ENCODE data around the gene DHX58.
A peak's percentile ranks its signal among the peaks of the same experiment; 100 is the strongest.

DHX58 gene

DNA sequence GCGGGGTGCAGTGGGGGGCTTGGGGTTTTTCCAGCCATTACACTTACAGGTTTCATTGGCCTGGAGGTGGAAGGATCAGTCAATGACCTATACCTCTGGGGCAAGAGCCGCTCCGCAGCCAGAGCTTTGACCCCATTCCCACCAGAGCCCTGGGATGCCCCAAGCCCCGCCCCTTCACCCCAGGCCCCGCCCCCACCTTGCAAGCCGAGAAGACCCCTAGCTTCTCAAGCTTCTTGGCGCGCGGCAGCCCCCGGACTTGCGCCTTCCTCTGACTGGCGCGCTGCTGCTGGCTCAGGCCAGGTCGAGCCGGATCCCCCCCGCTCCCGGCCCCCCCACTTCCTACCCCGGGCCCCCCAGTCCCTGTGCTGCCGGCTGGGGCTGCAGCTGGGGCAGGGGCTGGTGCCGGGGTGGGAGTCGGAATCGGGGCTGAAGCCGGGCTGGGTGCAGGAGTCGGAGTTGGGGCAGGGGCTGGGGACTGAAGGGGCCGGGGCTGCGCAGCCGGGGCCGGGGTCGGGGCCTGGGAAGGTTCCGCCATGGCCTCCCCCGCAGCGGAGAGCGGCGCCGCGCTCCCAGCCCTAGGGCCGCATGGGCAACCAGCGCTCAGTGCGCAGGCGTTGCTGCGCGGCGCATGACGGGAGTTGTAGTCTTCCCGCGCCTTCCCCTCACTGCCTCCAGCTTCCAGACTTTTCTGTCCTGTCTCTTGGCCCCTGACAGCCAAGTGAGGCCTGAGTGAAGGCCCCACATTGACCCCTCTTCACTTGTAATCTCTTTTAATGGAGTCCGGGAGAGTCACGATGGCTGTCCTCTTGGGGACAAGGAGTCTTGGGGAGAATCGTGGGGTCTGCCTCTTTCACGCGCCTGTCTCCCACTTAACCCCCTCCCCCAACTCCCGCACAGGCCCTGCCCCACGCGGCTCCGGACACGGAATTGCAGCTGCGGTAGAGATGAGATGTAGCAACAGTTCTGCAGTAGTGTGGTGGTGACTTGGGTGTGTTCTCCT, 8.6 kb upstream of the DHX58 start, which contains the start of gene KAT2A:
TSS of gene KAT2A (minus strand) at position 598 of the 1,000 bp plus-strand sequence. CDS start at position 535, 63 bp downstream.
- peak within 1 kb of the TSS; percentile 81 for H3K27ac Mint-ChIP-seq
- ATAC-seq (peak; percentile 88), DNase-seq (peak; percentile 83)
- peaks cover 19% of the 10 kb centered on the region for H3K36me3 Mint-ChIP-seq (ENCODE audit: low read depth)
- H3K4me3 Mint-ChIP-seq = peak within 1 kb of the TSS; percentile 70
- peaks cover 35% of the 10 kb centered on the region for H3K4me1 Mint-ChIP-seq
- no peaks in the 10 kb centered on the region for H3K27me3 Mint-ChIP-seq
- no peaks in the 10 kb centered on the region for H3K9me3 Mint-ChIP-seq

DNA sequence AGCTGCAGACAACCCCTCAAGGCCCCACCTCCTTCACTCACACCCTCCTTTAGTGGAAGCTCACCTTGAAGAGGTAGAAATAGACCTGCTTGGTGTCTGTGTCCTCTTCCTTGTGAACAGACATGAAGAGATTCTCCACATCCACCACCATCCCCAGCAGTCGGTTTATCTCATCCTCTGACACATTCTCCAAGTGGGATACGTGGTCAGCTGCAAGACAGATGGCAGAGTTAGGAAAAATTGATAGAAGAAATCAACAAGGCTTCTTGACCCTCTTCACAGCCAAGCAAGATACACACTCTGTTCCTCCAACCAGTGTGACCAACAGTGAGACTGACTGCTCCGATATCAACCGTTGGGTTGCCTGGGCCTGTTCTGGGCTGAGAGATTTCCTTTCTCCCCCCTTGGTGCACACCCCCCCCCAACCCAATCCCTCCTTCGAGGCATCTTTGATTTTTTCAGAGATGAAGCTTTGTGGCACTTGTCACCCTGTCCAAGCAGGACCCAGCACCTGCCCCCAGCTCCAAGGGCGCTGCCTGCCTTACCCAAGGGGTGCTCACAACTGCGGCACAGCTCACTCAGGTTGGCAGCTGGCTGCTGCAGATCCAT, 7.8 kb upstream of the DHX58 start:
- Mint-ChIP-seq H3K36me3 (ENCODE audit: low read depth) (peaks cover 23% of the 10 kb centered on the region), H3K9me3 (no peaks in the 10 kb centered on the region), H3K4me1 (peaks cover 37% of the 10 kb centered on the region), H3K4me3 (peak overlapping the region; percentile 70), H3K27ac (no peak overlapping the region), H3K27me3 (no peaks in the 10 kb centered on the region)
- ATAC-seq (peak; percentile 1), DNase-seq (no peak)

DNA sequence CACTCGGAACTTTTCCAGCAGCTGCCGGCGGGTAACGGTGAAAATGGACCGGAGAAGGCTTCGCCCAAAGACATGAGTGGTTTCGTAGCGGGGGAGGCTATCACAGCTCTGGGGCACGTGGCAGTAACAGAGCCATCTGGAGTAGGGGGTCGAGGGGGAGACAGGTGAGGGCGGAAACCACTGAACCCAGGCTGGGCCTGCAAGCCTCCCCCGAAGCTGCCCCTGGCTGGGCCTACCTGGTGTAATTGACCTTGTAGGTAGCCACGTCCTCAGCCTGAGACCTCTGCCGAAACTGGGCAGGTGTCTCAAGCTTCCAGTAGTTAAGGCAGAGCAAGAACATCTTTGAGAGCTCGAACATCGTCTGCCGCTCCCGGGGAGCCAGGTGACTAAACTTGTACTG, 6.8 kb upstream of the DHX58 start:
- no peak overlapping the region for H3K4me3 Mint-ChIP-seq
- peaks cover 37% of the 10 kb centered on the region for H3K4me1 Mint-ChIP-seq
- H3K9me3 Mint-ChIP-seq = no peaks in the 10 kb centered on the region
- no peaks in the 10 kb centered on the region for H3K27me3 Mint-ChIP-seq
- ATAC-seq (no peak), DNase-seq (no peak)
- H3K36me3 Mint-ChIP-seq (ENCODE audit: low read depth) = peaks cover 19% of the 10 kb centered on the region
- H3K27ac Mint-ChIP-seq = no peak overlapping the region

DNA sequence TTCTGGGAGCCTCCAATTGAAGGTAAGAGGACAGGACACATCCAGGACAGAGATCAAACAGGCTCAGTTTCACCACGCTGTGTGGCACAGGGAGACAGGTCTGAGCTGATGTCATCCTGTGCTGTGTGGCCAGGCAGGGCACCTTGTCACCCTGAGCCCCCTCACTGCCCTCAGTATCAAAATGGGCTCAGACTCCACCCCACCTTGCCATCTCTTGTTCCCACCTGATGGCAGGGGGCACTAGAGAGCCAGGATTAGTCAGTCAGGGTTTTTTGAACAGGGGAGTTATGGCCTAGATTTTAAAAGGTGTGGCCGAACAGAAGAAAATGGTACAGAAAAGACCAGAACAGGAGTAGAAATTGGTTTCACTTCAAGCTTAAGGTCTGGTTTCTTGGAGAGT, 6.0 kb upstream of the DHX58 start:
- Mint-ChIP-seq H3K9me3 (no peaks in the 10 kb centered on the region), H3K27me3 (no peaks in the 10 kb centered on the region), H3K4me1 (peaks cover 37% of the 10 kb centered on the region), H3K4me3 (peak overlapping the region; percentile 53), H3K27ac (peak overlapping the region; percentile 68), H3K36me3 (ENCODE audit: low read depth) (peaks cover 19% of the 10 kb centered on the region)
- DNase-seq (peak; percentile 64), ATAC-seq (peak; percentile 16)

DNA sequence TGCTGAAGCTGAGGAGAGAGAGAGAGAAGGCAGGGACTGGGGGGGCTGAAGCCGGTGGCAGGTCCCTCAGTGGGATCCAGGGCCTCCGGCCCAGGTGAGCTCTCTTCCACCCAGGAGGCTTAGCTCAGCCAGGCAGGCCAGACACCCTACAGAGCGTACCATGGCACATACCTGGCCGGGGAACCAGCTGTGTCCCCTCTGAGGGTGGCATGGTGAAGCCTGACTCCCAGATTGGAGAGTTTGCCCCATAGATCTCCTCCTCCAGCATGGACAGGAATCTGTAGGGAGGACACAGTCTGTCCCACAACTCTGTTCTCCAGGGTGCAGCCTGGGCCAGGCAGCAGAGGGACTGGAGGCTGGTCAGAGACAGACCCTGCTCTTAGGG, 5.6 kb upstream of the DHX58 start:
- no peak for DNase-seq
- no peaks in the 10 kb centered on the region for H3K9me3 Mint-ChIP-seq
- H3K36me3 Mint-ChIP-seq (ENCODE audit: low read depth) = peaks cover 19% of the 10 kb centered on the region
- peaks cover 37% of the 10 kb centered on the region for H3K4me1 Mint-ChIP-seq
- H3K27me3 Mint-ChIP-seq = no peaks in the 10 kb centered on the region
- no peak for ATAC-seq
- H3K27ac Mint-ChIP-seq = no peak overlapping the region
- no peak overlapping the region for H3K4me3 Mint-ChIP-seq

DNA sequence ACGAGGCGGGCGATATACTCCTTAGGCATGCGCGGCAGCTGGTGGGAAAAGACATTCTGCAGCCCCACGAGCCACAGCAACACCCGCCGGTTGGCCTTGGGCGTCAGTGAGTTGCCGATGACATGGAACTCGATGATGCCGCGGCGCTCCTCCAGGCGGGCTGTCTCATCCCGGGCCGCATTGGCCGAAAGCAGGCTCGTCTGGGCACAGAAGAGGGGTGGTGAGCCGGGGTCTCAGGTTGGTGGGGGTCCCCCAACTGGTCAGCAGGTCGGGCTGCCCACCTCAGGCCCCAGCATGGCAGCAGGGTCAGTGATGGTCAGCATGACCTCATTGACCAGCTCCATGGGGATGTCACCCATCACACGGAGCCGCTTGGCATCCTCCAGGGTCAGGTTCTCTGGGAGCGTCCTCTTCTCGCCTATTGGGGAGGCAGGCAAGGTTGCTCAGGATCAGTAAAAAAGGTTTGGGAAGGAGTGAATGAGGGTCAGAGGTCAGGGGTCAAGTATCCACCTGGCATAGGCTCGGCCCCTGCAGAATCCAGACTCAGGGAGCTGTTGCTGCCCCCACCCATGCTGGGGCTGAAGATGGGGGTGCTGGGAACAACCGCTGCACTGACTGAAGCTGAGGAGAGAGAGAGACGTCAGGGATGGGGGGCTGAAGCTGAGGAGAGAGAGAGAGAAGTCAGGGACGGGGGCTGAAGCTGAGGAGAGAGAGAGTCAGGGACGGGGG, 5.0 kb upstream of the DHX58 start:
- peaks cover 19% of the 10 kb centered on the region for H3K36me3 Mint-ChIP-seq (ENCODE audit: low read depth)
- DNase-seq (no peak), ATAC-seq (no peak)
- H3K4me3 Mint-ChIP-seq = no peak overlapping the region
- H3K9me3 Mint-ChIP-seq = no peaks in the 10 kb centered on the region
- H3K27me3 Mint-ChIP-seq = no peaks in the 10 kb centered on the region
- no peak overlapping the region for H3K27ac Mint-ChIP-seq
- peaks cover 41% of the 10 kb centered on the region for H3K4me1 Mint-ChIP-seq

DNA sequence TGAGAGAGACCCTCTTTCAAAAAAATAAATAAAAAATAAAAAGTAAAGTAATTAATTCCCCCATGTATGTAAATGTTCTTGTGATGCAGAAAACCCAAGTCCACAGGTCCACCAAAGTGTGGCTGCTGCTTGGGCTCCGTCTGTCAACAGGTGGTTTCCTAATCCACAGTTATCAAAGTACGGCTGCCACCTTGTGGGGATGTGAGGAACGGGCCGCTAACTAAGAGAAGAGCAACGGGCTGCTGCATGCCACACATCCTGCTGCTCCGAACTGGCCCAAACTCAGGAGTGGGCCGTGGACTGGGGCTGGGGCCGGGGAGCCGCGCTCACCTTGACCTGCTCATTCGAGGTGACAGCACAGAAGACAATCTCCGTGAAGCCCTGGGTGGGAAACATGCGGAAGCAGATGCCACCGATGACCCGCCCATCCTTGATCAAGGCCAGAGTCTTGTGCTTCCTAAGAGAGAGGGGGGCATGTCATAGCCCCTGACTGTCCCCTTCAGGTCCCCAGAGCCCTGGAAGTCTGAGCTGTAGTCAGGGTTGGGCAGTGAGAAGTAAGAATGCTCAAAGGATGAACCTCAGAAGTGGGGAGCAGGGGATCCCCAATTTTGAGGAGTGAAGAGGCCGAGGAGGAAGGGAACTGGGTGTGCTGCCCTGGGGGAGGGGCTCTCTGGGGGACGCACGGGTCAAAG, 4.3 kb upstream of the DHX58 start:
- ATAC-seq = no peak
- no peaks in the 10 kb centered on the region for H3K9me3 Mint-ChIP-seq
- no peak overlapping the region for H3K4me3 Mint-ChIP-seq
- peaks cover 19% of the 10 kb centered on the region for H3K36me3 Mint-ChIP-seq (ENCODE audit: low read depth)
- H3K4me1 Mint-ChIP-seq = peaks cover 46% of the 10 kb centered on the region
- H3K27ac Mint-ChIP-seq = no peak overlapping the region
- peak; percentile 79 for DNase-seq
- H3K27me3 Mint-ChIP-seq = no peaks in the 10 kb centered on the region

DNA sequence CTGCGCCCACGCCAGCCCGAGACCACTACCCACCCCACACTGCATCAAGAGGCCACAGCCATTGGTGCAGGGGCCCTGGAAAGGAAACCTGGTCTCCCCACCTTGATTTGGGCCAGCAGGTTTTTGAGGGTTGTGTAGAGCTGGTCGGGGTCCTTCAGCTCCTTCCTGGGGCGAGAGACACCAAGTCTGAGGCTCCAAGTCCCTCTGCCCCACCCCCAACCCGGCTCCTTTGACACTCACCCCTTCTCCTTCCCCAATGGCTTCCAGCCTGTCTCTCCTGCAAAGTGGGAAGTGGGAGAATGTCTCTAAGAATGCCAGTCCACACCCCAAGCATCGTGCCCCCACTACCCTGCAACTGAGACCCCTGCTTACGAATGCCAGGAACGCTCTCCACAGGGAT, 1.6 kb upstream of the DHX58 start:
- H3K9me3 Mint-ChIP-seq = no peaks in the 10 kb centered on the region
- ATAC-seq (no peak), DNase-seq (no peak)
- H3K4me3 Mint-ChIP-seq = no peak overlapping the region
- no peaks in the 10 kb centered on the region for H3K27me3 Mint-ChIP-seq
- no peak overlapping the region for H3K27ac Mint-ChIP-seq
- H3K4me1 Mint-ChIP-seq = peaks cover 41% of the 10 kb centered on the region
- H3K36me3 Mint-ChIP-seq (ENCODE audit: low read depth) = peaks cover 19% of the 10 kb centered on the region

DNA sequence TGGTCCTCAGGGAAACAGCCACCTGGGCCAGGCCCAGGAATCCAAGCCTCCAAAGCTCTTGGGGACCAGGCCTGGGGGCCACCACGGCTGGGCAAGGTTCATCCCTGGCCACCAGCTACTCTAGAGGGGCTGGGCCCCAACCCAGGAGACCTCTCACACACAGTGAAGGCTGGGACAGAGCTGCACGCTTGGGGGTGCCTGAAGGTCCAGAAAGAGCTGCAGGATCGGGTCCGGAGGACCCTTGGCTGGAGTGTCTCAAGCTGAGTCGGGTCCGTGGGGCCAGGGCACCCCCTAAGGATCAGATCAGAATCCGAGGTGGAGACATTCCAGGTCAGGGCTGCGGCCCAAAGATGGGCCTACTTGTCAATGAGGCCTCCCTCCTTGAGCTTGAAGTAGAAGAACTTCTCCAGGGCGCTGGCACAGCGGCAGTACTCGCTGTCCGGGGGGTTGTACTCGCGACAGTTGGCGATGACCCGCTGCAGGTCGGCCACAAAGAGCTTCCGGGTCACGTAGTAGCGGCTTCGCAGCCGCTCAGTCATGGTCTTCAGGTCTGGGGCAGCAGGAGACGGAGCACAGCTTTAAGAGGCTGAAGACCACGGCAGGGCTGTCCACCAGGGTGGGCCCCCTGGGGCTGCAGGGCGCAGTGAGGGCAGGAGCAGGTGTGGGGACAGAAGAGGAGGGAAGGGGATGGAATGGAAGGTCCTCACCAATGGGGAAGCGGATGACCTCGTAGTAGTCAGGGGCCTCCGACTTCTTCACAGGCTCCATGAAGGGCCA, 967 bp upstream of the DHX58 start:
- ATAC-seq (no peak), DNase-seq (no peak)
- H3K4me1 Mint-ChIP-seq = peaks cover 35% of the 10 kb centered on the region
- no peaks in the 10 kb centered on the region for H3K27me3 Mint-ChIP-seq
- peaks cover 16% of the 10 kb centered on the region for H3K36me3 Mint-ChIP-seq (ENCODE audit: low read depth)
- H3K27ac Mint-ChIP-seq = no peak overlapping the region
- no peaks in the 10 kb centered on the region for H3K9me3 Mint-ChIP-seq
- peak overlapping the region; percentile 85 for H3K4me3 Mint-ChIP-seq

DNA sequence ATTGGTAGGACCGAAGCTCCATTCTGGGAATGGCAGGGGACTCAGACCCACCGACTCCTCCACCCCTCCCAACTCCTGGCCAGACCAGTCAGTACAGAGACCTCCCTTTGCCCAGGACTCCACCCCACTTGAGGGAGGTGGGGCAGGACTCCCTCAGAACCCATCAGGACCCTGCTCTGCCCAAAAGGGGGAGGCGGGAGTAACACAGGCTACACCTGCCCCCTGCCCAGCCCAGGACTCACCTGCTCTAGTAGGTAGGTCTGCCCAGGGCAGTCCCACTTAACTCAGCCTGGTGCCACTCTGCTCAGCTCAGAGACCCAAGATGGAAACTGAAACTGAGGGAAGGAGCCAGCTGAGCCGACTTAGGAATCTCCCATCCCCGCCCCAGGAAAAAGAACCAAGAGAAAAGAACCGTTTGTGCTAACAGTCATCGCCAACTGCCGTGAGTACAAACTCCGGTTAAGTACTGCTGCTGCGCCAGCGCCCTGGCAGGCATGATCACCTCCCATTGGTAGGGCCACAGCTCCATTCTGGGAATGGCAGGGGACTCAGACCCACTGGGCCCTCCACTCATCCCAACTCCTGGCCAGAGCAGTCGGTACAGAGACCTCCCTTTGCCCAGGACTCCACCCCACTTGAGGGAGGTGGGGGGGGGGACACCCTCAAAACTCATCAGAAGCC, 503 bp downstream of the DHX58 start:
- H3K4me1 Mint-ChIP-seq = peaks cover 41% of the 10 kb centered on the region
- no peaks in the 10 kb centered on the region for H3K9me3 Mint-ChIP-seq
- H3K4me3 Mint-ChIP-seq = peak overlapping the region; percentile 85
- peak; percentile 26 for DNase-seq
- ATAC-seq = no peak
- H3K27ac Mint-ChIP-seq = peak overlapping the region; percentile 98
- H3K27me3 Mint-ChIP-seq = no peaks in the 10 kb centered on the region
- H3K36me3 Mint-ChIP-seq (ENCODE audit: low read depth) = peaks cover 11% of the 10 kb centered on the region

DNA sequence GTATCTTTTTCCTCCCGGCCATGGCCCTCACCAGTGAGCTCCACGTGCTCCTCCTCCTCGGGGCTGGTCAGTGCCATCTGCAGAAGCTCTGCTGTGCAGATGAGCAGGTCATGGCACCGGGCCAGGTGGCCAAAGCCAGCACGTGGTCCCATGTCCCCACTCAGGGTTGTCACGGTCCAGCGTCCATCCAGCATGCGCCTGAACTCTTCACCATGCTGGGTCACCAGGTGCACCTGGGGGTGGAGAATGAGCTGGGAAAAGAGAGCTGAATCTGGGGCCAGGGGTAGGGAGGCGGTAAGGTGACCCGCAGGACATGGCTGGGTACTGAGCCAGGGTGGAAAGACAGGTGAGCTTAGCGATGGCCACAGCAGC, 1.3 kb downstream of the DHX58 start:
- Mint-ChIP-seq H3K4me3 (no peak overlapping the region), H3K27ac (no peak overlapping the region), H3K27me3 (no peaks in the 10 kb centered on the region), H3K36me3 (ENCODE audit: low read depth) (peaks cover 6% of the 10 kb centered on the region), H3K9me3 (no peaks in the 10 kb centered on the region), H3K4me1 (peaks cover 34% of the 10 kb centered on the region)
- ATAC-seq = no peak
- DNase-seq = no peak

DNA sequence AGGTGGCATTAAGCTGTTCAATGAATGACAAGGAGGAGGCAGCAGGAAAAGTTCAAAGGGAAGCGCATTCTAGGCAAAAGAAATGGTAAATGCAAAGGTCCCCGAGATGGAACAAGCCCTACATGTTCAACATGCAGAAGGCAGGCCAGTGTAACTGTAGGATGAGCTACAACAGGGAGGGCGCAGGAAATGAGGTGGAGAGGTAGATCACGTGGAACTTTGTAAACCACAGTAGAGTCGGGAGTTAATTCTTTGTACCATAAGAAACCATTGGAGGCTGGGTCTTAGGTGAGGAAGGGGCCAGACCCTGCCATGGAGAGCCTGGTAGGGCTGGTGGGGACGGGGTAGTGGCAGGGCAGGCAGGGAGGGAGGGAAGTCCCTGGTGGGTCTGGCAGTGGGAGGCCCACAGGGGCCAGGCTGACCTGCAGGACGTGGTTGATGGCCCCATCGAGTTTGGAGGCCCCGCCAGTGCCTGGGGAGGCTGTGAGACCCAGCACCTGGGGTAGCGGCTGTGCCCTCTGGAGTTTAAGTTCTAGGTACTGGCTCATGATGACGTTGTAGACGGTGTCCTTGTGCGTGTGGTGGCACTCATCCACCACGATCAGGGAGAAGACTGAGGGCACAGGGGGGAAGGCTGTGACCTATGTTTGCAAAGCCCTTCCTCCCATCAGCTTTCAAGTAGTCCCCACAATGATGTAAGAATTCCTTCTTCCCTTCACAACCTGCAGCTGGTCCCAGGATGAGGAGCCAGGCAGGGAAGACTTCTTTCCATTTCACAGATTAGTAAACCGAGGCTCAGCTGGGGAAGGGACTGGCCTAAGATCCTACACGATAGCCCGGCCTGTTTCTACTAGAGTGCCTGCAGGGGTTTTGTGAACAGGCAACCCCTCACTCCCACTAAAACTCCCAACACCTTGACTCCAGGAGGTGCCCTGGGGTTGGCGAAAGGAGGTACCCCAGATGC, 1.9 kb downstream of the DHX58 start:
- Mint-ChIP-seq H3K9me3 (no peaks in the 10 kb centered on the region), H3K4me3 (no peak overlapping the region)
- no peak for ATAC-seq

More for the DNA sequence above, 1.9 kb downstream of the DHX58 start:
- Mint-ChIP-seq H3K27me3 (no peaks in the 10 kb centered on the region), H3K4me1 (peaks cover 32% of the 10 kb centered on the region), H3K27ac (peak overlapping the region; percentile 0), H3K36me3 (ENCODE audit: low read depth) (peaks cover under 1% of the 10 kb centered on the region)
- DNase-seq = no peak

Data from activated naive CD8-positive, alpha-beta T cell treated with anti-CD3 and anti-CD28 coated beads, Interleukin-2, amount 50 U/mL, for 24 hours (primary cell).